HepG2 (cell line): ENCODE data around the gene CDX2. TPM values are rescaled to one million over a fixed set of nuclear protein-coding genes. Genes with fewer than 3 reads are reported as not detected.

ENCODE experiments used
- ARHGAP35 ChIP-seq: sonication (generic); formaldehyde crosslinking; IDR thresholded peaks from 2 replicates; pipeline ENCODE4 v1.9.0; 2022; ENCODE audit warnings: mild to moderate bottlenecking, inconsistent platforms, moderate library complexity, missing genetic modification reagents, borderline replicate concordance
- CENPT ChIP-seq: sonication (generic); formaldehyde crosslinking; IDR thresholded peaks from 2 replicates; pipeline ENCODE4 v1.8.0; 2022; ENCODE audit warnings: low read depth, mild to moderate bottlenecking, moderate library complexity, missing genetic modification reagents
- GATA4 ChIP-seq: sonication (generic); IDR thresholded peaks from 2 replicates; pipeline ENCODE4 v1.6.1; 2016; ENCODE audit warnings: antibody characterized with exemption, low read depth, borderline replicate concordance
- GATAD1 ChIP-seq: IDR thresholded peaks from 2 replicates; pipeline ENCODE4 v1.6.1; 2016; ENCODE audit warnings: missing genetic modification reagents, missing compliant biosample characterization
- HNF4A ChIP-seq: sonication (generic); formaldehyde crosslinking; IDR thresholded peaks from 2 replicates; pipeline ENCODE4 v1.4.0; 2020; ENCODE audit warnings: missing genetic modification reagents
- HNF4G ChIP-seq, 2 experiments: sonication (generic) in 1 of 2; formaldehyde crosslinking in 1 of 2; IDR thresholded peaks; 2 replicates each; pipeline versions ENCODE4 v1.4.0 to v1.6.1; 2011 to 2020; ENCODE audit warnings: borderline replicate concordance in 2 of 2, low read depth in 2 of 2, mild to moderate bottlenecking in 2 of 2, low read length in 1 of 2, missing genetic modification reagents in 1 of 2, moderate library complexity in 1 of 2
- KAT8 ChIP-seq: IDR thresholded peaks from 2 replicates; pipeline ENCODE4 v1.6.1; 2016; ENCODE audit warnings: missing genetic modification reagents, missing compliant biosample characterization
- RBM22 ChIP-seq: fragments of 200-400 bp; formaldehyde crosslinking; optimal IDR thresholded peaks from 2 replicates; pipeline ENCODE3; 2017; ENCODE audit warnings: mild to moderate bottlenecking, low read length, moderate library complexity
- SIX1 ChIP-seq: sonication (generic); formaldehyde crosslinking; IDR thresholded peaks from 2 replicates; pipeline ENCODE4 v1.4.0; 2020; ENCODE audit warnings: missing genetic modification reagents, borderline replicate concordance
- ZFP1 ChIP-seq: IDR thresholded peaks from 2 replicates; pipeline ENCODE4 v1.6.1; 2016
- ZNF12 ChIP-seq: sonication (generic); formaldehyde crosslinking; IDR thresholded peaks from 2 replicates; pipeline ENCODE4 v1.5.0; 2020; ENCODE audit warnings: missing genetic modification reagents
- ZNF124 ChIP-seq: sonication (generic); formaldehyde crosslinking; IDR thresholded peaks from 2 replicates; pipeline ENCODE4 v1.4.0; 2020; ENCODE audit warnings: missing genetic modification reagents
- ZNF569 ChIP-seq: sonication (generic); formaldehyde crosslinking; IDR thresholded peaks from 2 replicates; pipeline ENCODE4 v1.5.0; 2020; ENCODE audit warnings: mild to moderate bottlenecking, missing genetic modification reagents, moderate library complexity, borderline replicate concordance
- ZNF878 ChIP-seq: sonication (generic); formaldehyde crosslinking; IDR thresholded peaks from 2 replicates; pipeline ENCODE4 v1.8.1; 2023; ENCODE audit warnings: mild to moderate bottlenecking, missing genetic modification reagents, moderate library complexity
- polyA plus RNA-seq, 8 experiments: library from polyadenylated mRNA; depleted of rRNA in 3 of 8; stranded (reverse) in 7 of 8; unstranded in 1 of 8; fragments of >200 nt; fragmentation: Illumina TruSeq in 4 of 8; extraction: Trizol in 4 of 8; gene quantifications; 2 replicates each; pipeline versions ENCODE4 v1.2.1 to v1.2.3, GENCODE V29; 2011 to 2016; ENCODE audit warnings: low read depth in 4 of 8, missing spikeins in 1 of 8, mixed read lengths in 1 of 8; ENCODE audit not compliant: insufficient read depth in 1 of 8
- total RNA-seq, 5 experiments: library from RNA; depleted of rRNA; stranded (reverse); fragments of >200 nt; fragmentation: Illumina TruSeq; extraction: Trizol; gene quantifications; 2 replicates each; pipeline ENCODE4 v1.2.3, GENCODE V29; 2016; ENCODE audit warnings: low read depth in 1 of 5
- TF ChIP-seq, protein P1 (sequence below): sonication (generic); formaldehyde crosslinking; IDR thresholded peaks from 2 replicates; pipeline ENCODE4 v1.4.0; 2020; ENCODE audit warnings: missing genetic modification reagents
- TF ChIP-seq, protein P2 (sequence below): sonication (generic); formaldehyde crosslinking; IDR thresholded peaks from 2 replicates; pipeline ENCODE4 v1.8.0; 2022; ENCODE audit warnings: missing genetic modification reagents, low read depth, mild to moderate bottlenecking, borderline replicate concordance
- TF ChIP-seq, protein P3 (sequence below): sonication (generic); formaldehyde crosslinking; IDR thresholded peaks from 2 replicates; pipeline ENCODE4 v1.9.0; 2022; ENCODE audit warnings: missing genetic modification reagents, mild to moderate bottlenecking, borderline replicate concordance
- TF ChIP-seq, protein P4 (sequence below): sonication (generic); formaldehyde crosslinking; IDR thresholded peaks from 2 replicates; pipeline ENCODE4 v1.8.0; 2022; ENCODE audit warnings: missing genetic modification reagents, mild to moderate bottlenecking, moderate library complexity, borderline replicate concordance
- TF ChIP-seq, protein P5 (sequence below): sonication (generic); formaldehyde crosslinking; IDR thresholded peaks from 2 replicates; pipeline ENCODE4 v1.8.0; 2022; ENCODE audit warnings: missing genetic modification reagents, mild to moderate bottlenecking, inconsistent platforms, borderline replicate concordance
- TF ChIP-seq, protein P6 (sequence below): sonication (generic); formaldehyde crosslinking; IDR thresholded peaks from 2 replicates; pipeline ENCODE4 v1.8.1; 2023; ENCODE audit warnings: mild to moderate bottlenecking, missing genetic modification reagents

Gene CDX2
- total and polyA plus RNA-seq, 2 of the 13 experiments (the other 11 are each of a cell fraction or from before 2014, with no cell fraction given) = 0.04 TPM; not detected in 1

DNA sequence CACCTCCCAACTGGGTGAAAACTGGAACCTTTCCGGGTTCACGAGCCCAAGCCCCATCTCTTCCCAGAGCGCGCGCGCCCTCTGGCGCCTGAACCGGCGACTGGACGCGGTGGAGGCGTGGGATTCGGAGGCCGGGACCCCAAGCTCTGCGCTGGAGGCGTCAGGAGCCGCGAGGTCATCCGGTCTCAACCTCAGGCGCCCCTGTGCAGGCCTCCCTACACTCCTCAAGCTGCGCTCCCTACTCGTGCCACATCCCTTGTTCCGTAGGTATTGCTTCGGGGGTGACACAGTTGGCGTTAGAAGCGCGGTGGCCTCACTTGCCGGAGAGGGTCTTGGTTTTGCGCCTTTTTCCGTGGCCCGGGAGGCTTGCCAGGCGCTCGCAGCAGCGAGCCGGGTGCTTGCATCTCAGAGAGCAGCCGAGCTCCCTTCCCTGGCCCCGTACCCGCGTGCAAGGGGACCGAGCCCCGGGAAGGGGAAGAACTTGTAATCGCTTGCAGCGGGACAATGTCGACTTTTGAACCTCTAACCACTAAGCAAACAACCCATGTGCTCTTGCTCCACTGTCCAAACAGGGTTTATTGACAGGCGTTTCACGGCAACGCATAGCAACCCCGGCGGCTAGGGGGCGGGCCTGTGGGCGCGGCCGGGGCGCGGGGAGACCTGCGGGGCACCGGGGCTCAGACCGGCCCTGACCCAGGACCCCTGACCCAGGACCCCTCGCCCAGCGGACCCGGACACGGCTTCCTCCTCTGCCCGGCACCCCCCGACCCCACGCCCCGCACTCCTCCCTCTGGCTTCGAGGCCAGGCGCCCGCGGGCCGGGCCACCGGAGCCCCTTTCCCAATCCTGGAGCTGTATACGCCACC lies 8.5 kb downstream of the CDX2 start (continued):
- TF ChIP-seq GATAD1 (CRISPR knock-in tag) (no peak), GATA4 (peak; percentile 33; the same call in 1 of the 2 replicates), KAT8 (peak; percentile 75; the same call in 1 of the 2 replicates), CENPT (CRISPR knock-in tag) (no peak), HNF4A (peak; percentile 96), ZFP1 (CRISPR knock-in tag) (0 out of 2 replicates have a peak, but pooled peaks have one; percentile 29), ZNF878 (CRISPR knock-in tag) (peak; percentile 92), RBM22 (no peak), ZNF12 (CRISPR knock-in tag) (peak; percentile 83), SIX1 (CRISPR knock-in tag) (no peak), ARHGAP35 (CRISPR knock-in tag) (peak; percentile 48; the same call in 1 of the 2 replicates), ZNF124 (CRISPR knock-in tag) (peak; percentile 66), HNF4G (IDR thresholded peaks at IDR 0.05; ENCODE audit: borderline replicate concordance, low read depth, low read length) (peak; percentile 97), HNF4G (CRISPR knock-in tag; IDR thresholded peaks at IDR 0.05; ENCODE audit: borderline replicate concordance, low read depth) (peak; percentile 87; the same call in 1 of the 2 replicates), ZNF569 (no peak)
- TF ChIP-seq, protein P1, sequence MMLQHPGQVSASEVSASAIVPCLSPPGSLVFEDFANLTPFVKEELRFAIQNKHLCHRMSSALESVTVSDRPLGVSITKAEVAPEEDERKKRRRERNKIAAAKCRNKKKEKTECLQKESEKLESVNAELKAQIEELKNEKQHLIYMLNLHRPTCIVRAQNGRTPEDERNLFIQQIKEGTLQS (CRISPR knock-in tag) = 0 out of 2 replicates have a peak, but pooled peaks have one; percentile 12
- TF ChIP-seq, protein P2, sequence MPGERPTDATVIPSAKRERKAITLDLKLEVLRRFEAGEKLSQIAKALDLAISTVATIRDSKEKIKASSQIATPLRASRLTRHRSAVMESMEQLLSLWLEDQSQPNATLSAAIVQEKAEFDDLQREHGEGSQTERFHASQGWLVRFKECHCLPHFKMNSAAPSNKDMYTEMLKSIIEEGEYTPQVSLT (CRISPR knock-in tag) = no peak
- TF ChIP-seq, protein P3, sequence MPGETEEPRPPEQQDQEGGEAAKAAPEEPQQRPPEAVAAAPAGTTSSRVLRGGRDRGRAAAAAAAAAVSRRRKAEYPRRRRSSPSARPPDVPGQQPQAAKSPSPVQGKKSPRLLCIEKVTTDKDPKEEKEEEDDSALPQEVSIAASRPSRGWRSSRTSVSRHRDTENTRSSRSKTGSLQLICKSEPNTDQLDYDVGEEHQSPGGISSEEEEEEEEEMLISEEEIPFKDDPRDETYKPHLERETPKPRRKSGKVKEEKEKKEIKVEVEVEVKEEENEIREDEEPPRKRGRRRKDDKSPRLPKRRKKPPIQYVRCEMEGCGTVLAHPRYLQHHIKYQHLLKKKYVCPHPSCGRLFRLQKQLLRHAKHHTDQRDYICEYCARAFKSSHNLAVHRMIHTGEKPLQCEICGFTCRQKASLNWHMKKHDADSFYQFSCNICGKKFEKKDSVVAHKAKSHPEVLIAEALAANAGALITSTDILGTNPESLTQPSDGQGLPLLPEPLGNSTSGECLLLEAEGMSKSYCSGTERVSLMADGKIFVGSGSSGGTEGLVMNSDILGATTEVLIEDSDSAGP (CRISPR knock-in tag) = peak; percentile 80; the same call in 1 of the 2 replicates
- TF ChIP-seq, protein P4, sequence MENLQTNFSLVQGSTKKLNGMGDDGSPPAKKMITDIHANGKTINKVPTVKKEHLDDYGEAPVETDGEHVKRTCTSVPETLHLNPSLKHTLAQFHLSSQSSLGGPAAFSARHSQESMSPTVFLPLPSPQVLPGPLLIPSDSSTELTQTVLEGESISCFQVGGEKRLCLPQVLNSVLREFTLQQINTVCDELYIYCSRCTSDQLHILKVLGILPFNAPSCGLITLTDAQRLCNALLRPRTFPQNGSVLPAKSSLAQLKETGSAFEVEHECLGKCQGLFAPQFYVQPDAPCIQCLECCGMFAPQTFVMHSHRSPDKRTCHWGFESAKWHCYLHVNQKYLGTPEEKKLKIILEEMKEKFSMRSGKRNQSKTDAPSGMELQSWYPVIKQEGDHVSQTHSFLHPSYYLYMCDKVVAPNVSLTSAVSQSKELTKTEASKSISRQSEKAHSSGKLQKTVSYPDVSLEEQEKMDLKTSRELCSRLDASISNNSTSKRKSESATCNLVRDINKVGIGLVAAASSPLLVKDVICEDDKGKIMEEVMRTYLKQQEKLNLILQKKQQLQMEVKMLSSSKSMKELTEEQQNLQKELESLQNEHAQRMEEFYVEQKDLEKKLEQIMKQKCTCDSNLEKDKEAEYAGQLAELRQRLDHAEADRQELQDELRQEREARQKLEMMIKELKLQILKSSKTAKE (CRISPR knock-in tag) = peak; percentile 64; the same call in 1 of the 2 replicates
- TF ChIP-seq, protein P5, sequence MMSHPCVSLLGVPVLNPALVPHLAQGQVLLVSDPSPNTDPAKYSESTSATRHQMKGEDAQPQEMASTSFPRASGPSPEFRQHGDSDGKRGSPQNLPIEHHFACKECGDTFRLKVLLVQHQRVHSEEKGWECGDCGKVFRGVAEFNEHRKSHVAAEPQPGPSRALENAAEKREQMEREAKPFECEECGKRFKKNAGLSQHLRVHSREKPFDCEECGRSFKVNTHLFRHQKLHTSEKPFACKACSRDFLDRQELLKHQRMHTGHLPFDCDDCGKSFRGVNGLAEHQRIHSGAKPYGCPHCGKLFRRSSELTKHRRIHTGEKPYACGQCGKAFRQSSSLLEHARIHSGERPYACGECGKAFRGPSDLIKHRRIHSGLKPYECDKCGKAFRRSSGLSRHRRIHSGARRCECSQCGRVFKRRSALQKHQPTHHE (CRISPR knock-in tag) = no peak
- TF ChIP-seq, protein P6, sequence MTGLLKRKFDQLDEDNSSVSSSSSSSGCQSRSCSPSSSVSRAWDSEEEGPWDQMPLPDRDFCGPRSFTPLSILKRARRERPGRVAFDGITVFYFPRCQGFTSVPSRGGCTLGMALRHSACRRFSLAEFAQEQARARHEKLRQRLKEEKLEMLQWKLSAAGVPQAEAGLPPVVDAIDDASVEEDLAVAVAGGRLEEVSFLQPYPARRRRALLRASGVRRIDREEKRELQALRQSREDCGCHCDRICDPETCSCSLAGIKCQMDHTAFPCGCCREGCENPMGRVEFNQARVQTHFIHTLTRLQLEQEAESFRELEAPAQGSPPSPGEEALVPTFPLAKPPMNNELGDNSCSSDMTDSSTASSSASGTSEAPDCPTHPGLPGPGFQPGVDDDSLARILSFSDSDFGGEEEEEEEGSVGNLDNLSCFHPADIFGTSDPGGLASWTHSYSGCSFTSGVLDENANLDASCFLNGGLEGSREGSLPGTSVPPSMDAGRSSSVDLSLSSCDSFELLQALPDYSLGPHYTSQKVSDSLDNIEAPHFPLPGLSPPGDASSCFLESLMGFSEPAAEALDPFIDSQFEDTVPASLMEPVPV (CRISPR knock-in tag) = peak; percentile 54; the same call in 1 of the 2 replicates
